Activated naive CD8-positive, alpha-beta T cell treated with anti-CD3 and anti-CD28 coated beads, Interleukin-2, amount 50 U/mL, for 16 hours (primary cell): Measurements from ENCODE around the gene MYBPC2.

Experiments
- DNase-seq: peaks from one replicate; pipeline ENCODE4 v3.0.0-alpha.2; 2020; ENCODE audit warnings: low read depth, low spot score

MYBPC2 gene

DNA sequence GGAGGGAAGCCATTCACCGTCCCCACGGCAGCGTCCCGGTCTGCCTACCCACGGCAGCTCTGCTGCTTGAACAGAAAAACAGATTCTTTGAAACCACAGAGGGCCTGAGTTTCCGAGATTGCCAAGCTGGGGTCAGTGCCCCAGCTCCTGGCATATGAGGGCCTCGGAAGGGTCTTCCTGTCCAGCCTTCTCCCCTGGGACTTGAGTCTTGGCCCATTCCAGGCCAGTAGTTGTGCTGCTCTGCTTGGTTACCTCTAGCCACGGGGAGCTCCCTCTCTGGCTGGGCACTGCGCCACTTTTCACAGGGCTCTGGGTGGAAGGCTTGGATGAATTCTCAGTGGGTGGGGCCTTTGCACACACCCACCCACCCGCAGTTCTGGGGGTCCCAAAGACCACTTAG lies 22.6 kb upstream of the MYBPC2 start:
- DNase-seq, result no peak

DNA sequence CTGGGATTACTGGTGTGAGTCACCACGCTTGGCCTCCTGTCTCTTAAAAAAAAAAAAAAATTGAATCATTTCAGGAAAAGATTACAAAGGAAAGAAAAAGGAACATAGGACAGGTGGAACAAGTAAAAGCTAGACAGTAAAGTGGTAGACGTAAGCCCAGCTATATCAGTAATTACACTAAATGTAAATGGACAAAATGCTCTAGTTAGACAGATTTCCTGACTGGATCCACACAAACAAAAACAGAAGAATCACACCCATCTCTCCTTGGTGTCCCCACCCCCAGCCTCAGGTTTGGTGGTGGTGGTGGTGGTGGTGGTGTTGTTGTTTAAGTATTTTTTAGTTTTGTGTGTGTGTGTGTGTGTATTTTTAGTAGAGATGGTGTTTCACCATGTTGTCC lies 20.3 kb upstream of the MYBPC2 start:
- DNase-seq, result no peak

DNA sequence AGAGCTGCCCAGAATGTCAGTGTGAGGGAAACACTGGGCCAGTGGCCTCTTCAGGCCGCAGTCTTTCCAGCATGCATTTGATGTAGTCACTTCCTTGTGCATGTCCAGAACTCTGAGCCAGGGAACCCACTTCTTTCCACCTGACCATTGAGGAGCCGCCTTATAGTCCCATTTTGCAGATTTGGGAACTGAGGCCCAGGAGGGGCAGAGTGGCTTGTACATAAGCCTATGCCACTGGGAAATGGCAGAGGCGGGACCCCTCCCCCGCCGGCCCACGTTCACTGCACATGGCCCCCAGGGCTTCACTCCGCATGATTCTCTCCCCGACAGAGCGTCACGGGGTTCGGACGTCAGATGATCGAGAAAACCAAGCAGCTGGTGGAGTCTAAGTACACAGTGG lies 19.6 kb upstream of the MYBPC2 start:
- DNase-seq, result no peak

DNA sequence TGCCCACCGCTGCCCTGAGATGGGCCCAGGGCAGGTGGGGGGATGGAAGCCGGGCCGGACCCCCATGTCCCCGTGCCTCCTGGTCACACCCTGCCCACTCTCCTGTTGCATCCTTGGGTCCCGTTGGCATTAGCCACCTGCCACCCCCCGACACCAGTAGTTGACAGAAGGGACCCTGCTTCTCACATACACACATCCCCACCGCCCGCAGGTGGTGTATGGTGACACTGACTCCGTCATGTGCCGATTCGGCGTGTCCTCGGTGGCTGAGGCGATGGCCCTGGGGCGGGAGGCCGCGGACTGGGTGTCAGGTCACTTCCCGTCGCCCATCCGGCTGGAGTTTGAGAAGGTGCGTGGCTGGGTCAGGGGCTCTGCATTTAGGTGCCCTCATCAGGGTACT lies 19.2 kb upstream of the MYBPC2 start:
- DNase-seq, result no peak

DNA sequence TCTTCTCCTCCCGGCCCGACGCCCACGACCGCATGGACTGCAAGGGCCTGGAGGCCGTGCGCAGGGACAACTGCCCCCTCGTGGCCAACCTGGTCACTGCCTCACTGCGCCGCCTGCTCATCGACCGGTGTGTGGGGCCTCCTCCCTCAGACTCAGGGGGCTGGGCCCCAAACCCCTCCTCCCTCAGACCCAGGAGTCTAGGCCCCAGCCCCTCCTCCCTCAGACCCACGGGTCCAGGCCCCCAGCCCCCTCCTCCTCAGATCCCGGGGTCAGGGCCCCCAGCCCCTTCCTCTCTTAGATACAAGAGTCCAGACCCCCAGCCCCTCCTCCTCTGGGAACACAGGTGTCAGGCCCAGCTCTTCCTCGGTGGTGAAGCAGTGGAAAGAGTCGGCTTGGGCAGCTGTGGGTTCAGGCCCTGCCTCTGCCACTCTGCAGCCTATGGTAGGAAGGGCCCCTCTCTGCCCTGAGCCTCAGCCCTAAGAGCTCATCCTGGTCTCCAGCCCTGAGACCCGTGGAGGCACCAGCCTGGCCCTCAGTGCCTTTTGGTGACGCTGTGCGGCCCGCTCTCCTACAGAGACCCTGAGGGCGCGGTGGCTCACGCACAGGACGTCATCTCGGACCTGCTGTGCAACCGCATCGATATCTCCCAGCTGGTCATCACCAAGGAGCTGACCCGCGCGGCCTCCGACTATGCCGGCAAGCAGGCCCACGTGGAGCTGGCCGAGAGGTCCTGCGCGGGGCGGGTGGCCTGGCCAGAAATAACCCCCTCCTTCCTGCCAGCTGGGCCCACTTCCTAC lies 17.6 kb upstream of the MYBPC2 start:
- peak; percentile 25 for DNase-seq

DNA sequence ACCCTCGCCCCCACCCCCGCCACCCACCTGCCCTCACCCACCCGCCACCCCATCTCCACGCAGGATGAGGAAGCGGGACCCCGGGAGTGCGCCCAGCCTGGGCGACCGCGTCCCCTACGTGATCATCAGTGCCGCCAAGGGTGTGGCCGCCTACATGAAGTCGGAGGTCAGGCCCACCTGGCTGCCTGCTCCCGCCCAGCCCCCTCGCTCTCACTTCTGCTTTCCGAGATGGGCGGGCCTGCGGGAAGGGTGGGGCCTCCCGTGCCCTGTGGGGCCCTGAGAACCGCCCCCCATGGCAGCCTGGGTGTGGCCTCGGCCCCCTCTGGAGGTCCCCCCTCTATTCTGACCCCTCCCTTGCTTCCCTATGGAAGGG lies 17.0 kb upstream of the MYBPC2 start:
- DNase-seq, result no peak

DNA sequence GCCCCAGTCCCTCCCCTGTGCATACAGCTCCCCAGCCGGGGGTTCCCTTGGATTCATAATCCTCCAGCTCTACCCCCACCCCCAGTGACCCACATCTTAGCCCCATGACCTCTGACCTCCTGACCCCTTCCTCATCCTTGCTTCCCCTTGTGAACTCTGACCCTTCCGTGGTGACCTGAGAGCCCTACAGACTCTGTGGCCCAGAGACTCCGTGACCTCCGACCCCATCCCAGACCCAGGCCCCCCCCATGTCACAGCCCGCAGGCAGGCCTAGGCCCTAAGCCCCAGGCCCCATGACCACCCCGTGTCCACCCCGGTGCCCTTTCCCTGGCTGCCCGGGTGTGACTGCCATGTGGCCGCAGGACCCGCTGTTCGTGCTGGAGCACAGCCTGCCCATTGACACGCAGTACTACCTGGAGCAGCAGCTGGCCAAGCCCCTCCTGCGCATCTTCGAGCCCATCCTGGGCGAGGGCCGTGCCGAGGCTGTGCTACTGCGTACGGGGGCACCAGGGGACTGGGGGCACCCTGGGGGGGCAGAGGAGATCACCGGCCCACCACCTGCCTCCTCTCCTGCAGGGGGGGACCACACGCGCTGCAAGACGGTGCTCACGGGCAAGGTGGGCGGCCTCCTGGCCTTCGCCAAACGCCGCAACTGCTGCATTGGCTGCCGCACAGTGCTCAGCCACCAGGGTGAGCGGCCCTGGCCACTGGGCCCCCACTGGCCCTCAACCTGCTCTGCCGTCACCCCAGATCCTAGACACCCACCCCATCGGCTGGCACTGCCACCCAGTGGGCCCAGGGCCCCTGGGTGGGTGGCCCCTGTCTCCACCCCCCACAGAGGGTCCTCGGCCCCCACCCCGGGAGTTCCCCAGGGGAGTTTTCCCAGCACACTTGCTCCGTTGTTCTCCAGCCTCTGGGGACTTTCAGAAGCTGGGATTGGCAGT lies 16.4 kb upstream of the MYBPC2 start:
- no peak for DNase-seq

DNA sequence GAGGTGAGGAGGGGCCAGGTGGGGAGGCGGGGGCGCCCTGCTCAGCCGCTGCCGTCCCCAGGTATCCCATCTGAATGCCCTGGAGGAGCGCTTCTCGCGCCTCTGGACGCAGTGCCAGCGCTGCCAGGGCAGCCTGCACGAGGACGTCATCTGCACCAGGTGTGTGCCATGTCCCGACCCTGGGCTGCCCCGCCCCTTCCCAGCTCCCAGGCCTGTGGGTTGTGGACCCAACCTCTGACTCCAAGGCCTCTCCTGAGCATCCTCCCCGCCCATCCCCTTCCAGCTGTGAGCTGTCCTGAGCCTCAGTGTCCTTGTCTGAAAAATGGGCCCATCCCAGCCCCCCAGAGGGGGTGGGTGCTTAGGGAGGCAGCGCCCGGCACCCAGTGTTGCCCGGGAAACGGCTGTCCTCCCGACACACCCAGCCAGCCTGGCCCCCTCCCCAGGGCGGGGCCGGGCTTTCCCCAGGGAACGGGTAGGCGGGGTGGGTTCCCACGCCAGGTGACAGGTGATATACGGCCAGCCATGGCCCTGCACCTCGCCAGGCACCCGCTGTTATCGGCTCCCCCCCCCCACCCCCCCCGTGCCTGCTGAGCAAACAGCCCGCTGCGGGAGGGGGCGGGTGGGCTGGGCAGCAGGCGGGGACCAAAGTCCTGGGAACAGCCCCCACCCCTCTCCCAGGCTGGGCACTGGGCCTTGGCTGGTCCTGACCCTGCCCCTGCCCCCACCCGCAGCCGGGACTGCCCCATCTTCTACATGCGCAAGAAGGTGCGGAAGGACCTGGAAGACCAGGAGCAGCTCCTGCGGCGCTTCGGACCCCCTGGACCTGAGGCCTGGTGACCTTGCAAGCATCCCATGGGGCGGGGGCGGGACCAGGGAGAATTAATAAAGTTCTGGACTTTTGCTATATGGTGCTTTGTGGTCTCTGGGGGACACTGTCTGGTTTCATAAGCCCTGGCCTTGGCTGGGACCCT lies 15.3 kb upstream of the MYBPC2 start:
- no peak for DNase-seq

DNA sequence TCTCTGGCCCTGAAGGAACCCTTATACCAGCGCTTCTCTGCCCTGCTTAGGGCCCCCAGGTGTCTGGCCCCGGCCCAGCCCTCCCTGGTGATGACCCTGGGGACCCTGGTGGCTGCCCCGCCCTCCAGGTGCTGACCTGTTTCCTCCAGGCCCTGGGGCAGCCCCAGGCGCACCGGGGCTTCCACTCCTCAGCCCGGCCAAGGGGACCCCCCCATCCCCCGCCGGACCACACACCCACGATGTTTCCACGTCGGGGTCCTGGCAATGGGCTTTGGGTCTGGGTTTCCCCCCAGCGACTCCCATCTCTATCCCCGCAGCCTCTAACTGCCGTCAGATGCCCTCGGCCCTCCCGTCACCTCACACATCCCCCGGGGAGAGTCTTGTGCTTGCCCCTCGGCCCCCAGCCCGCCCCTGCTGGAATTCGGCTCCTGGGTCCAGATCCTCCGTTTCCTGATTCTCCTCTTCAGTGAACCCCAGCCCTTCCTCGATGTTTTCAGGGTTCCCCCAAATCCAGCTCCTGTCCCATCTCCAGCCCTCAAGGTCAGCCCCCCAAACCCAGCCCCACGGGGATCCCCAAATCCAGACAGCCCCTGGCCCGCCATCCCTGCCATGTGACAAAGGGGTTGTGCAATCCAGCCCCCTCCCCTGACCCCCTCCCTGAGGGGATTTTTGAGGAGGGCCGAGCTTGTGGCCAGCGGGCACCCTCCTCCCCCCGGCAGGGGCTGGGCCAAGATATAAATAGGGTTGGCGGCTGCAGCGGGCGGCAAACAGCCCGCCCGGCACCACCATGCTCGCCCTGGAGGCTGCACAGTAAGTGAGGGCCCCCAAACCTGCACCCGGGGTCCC lies 14.3 kb upstream of the MYBPC2 start, which contains the start of gene SPIB:
TSS of gene SPIB (plus strand) at position 763 of the 846 bp plus-strand sequence. CDS start at position 788, 25 bp downstream.
- DNase-seq, result no peak

DNA sequence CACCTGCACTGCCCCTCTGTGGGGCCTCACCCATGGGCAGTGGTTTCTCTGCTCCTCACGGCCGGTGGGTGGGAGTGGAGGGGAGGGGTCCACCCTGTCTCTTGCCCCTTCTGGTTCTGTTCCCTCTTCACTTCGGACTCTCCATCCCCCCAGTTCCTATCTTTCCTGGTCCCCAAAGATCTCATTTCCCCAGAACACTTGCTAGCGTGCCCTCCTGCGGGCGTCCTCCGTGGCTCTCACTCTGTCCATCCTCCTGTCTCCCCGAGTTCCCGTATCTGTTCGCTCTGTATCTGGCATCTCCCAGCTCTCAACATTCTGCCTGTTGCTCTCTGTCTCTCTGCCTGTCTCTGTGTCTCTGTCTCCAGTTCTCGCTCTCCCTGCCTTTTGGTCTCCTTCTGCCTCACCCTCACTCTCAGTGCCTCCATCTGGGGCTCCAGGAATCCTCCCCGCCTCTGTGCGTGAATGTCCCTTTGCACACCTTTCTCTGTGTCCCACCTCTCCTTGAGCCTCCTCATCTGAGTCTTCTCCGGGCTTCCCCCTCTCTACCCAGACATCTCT lies 13.6 kb upstream of the MYBPC2 start:
- DNase-seq, result no peak

DNA sequence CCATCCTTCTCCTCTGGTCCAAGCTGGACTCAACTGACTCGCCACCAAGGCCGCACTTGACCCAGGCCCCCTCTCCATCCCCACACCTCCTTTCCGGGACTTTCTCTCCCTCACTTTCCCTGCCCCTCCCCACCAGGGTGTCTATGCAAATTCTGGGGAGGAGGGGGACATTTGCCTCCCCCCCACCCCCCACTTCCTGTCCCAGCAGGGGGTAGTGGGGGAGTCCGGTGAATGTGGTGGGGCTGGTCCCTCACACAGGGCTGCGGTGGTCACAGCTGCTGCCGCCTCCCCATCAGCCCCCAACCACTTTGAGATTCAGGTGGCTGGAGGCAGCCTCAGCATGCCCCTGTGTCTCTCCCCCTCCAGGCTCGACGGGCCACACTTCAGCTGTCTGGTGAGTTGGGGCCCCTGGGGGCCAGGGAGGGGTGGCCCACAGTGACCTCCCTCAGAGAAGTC lies 13.1 kb upstream of the MYBPC2 start:
- DNase-seq, result no peak

DNA sequence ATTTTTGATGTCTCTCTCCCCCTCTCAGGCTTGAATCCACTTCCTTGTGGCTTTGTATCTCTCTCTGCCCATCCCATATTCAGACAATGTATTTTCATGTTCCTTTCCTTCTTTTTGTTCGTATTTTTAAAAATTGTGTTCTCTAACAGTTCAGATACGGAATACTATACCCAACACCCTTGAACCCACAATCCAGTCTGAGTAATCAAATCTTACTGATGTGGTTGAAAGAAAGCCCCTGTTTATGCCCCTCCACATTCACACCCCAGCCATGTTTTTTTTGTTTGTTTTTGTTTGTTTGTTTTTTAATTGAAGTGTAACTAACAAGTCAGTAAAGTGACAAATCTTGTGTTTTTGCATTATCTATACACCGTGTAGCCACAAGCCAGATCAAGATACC lies 12.6 kb upstream of the MYBPC2 start:
- no peak for DNase-seq

DNA sequence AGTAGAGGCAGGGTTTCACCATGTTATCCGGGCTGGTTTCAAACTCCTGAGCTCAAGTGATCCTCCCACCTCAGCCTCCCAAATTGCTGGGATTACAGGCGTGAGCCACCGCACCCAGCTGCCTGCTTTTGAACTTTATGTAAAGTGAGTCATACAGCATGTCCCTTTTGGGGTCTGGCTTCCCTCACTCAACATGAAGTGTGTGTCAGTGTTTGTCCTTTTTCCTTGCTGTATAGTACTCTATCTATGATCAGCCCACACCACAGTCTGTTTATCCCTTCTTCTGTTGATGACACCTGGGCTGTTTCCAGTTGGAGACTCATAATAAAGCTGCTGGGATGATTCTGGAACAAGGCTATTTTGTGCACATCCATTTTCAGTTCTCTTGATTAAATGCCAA lies 11.9 kb upstream of the MYBPC2 start:
- no peak for DNase-seq

DNA sequence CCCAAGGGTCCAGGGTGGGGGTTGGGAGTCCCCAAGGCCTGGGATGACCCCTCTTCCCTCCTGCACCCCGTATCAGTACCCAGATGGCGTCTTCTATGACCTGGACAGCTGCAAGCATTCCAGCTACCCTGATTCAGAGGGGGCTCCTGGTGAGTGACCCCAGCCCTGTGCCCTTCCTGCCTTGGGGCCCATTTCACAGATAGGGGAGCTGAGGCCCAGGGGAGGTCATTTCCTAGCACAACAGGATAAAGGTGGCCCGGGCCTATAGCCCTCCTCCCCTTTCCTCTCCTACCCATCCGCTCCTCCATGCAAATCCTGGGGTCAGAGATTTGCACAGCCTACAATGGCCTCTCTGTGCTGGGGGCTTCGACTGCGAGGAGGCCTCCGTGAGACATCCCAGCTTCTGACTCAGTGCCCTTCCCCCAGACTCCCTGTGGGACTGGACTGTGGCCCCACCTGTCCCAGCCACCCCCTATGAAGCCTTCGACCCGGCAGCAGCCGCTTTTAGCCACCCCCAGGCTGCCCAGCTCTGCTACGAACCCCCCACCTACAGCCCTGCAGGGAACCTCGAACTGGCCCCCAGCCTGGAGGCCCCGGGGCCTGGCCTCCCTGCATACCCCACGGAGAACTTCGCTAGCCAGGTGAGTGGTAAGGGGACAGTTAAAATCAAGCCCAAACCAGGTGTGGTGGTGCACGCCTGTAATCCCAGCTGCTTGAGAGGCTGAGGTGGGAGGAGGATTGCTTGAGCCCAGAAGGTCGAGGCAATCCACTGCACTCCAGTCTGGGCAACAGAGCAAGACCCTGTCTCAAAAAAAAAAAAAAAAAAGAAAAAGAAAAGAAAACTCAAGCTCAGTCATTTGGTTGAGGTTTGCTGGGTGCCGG lies 10.1 kb upstream of the MYBPC2 start:
- no peak for DNase-seq

DNA sequence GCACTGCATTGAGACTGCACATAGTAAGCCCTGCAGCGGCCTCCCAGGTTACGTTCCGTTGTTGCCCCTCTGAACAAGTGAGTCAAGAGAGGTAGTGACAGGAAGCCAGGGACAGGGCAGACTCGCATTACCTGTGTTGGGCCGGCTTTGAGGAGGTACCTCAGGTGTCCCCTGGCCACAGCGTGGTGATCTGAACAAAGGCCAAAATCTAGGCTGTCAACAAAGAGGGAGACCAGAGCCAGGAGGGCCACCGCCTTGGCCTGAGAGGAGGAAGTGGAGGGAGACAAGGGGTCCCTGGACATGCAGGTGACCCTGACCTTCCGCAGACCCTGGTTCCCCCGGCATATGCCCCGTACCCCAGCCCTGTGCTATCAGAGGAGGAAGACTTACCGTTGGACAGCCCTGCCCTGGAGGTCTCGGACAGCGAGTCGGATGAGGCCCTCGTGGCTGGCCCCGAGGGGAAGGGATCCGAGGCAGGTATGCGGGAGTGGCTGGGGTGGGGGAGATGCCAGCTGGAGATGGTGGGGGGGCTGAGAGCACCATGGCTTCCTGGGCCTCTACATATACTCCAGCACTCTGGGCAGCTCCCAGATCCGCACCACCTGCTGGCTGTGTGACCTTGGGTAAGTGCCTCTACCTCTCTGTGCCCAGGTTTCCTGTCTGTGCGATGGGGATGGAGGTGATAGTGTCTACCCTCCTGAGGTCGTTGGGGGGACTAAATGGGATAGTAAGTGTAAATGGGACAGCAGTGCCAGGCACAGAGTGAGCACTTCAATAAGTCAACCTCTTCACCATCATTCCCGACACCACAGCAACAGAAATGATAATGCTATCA lies 9.2 kb upstream of the MYBPC2 start:
- no peak for DNase-seq

DNA sequence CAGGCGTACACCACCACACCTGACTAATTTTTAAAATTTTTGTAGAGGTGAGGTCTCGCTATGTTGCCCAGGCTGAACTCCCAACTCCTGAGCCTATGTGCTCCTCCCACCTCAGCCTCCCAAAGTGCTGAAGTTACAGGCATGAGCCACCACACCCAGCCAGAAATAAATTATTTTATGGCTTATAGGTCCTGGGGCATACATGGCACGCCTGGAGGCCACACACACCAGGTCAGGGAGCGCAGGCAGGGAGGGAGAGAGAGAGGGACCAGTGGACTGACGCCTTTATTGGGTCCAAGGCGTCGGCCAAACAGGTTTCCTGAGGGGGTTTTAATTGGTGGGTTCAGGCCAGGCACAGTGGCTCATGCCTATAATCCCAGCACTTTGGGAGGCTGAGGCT lies 7.1 kb upstream of the MYBPC2 start:
- no peak for DNase-seq

DNA sequence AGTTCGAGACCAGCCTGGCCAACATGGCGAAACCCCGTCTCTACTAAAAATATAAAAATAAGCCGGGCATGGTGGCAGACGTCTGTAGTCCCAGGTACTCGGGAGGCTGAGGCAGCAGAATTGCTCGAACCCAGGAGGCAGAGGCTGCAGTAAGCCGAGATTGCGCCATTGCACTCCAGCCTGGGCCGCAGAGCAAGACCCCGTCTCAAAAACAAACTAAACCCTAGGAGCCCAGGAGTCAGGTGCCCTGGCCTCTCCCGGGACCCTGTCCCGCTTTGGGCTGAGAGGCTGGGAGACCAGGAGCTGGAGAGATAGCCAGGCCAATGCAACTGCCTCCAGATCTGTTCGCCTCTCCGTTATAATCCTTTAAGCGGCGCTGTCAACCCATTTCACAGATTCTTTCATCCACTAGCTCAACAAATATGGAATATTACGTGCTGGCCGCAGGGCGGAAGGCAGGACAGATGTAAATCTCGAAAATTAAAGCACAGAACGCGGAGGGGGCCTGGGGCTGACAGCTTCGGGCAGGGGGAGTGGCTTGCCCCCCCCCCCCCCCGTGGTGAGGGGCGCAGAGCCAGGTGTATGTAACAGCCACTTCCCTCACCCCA lies 5.3 kb upstream of the MYBPC2 start:
- DNase-seq, result no peak

DNA sequence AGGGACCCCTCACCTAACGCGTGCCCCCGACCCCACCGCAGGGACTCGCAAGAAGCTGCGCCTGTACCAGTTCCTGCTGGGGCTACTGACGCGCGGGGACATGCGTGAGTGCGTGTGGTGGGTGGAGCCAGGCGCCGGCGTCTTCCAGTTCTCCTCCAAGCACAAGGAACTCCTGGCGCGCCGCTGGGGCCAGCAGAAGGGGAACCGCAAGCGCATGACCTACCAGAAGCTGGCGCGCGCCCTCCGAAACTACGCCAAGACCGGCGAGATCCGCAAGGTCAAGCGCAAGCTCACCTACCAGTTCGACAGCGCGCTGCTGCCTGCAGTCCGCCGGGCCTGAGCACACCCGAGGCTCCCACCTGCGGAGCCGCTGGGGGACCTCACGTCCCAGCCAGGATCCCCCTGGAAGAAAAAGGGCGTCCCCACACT lies 4.7 kb upstream of the MYBPC2 start:
- no peak for DNase-seq
